HG03457 (cell line): Measurements from ENCODE around the gene SLC5A2.
"Not testable (repeated sequence)": the region's sequence is repeated elsewhere in the genome, so short reads cannot be mapped to it uniquely, and the experiment has no call there.

ENCODE experiments used
- ATAC-seq: cut with Tn5 transposase; IDR thresholded peaks from one replicate; pipeline ENCODE4 v1.9.1; 2021; ENCODE audit warnings: moderate number of reproducible peaks; ENCODE audit not compliant: unreplicated experiment

SLC5A2 gene

DNA sequence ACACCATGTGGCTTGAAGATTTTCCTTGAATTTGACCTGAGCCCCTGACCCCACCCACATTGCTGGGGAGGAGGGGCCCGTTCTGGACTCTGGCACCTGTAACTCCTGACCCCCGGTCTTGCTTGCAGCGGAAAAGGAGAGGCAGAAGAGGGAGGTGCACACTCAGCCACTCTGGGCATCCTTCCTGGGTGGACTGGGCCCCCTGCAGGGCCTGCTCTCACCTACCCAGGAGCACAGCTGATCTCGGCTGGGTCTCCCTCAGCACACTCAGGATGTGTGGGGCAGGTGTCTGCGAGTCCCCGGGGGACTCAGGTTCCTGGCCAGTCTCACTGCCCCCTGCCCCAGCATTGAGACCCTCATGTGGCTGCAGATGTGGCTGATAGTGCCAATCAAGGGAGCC, 40.8 kb downstream of the SLC5A2 start:
- not testable (repeated sequence) for ATAC-seq

DNA sequence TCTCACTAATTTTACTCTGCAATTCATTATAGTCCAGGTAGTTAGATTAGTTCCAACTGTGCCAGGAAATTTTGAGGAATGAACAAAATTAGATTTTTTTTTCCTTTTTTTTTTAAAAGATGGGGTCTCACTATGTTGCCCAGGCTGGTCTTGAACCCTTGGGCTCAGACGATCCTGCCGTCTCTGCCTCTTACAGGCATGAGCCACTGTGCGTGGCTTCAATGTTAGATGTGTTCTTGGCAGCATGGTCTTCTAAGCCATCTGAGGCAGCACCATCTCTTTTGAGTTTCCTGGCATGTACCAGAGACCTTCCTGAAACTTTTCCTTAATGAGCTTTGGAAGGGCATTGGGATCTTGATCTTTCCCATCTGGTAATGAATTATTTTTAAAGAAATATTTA, 42.2 kb downstream of the SLC5A2 start:
- no peak for ATAC-seq

DNA sequence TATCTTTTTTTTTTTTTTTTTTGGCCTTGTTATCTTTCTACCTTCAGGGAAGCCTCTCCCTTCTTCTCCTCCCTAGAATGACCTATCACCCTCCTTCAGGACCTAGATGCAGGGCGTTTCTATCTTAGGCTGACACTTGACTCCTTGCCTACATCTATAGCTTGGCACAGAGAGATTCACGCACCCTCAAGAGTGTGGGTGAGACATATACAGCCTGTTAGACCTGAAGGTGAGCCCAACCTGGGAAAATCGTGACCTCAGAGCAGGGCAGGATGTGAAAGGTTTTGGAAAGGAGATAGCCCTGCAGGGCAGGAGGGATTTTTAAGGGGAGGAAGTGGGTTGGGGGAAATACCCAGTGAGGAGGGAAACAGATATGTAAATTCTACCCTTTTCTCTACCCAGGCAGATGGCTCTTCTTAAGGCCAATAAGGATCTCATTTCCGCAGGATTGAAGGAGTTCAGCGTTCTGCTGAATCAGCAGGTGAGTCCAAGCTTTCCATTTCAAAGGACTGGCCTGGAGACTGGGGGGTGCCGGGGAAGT, 44.9 kb downstream of the SLC5A2 start, which contains the start of gene AHSP:
Gene AHSP, plus strand, starts transcription at position 167 of the 541 bp plus-strand sequence. Its CDS starts 240 bp downstream, at position 407.
- ATAC-seq, result no peak

DNA sequence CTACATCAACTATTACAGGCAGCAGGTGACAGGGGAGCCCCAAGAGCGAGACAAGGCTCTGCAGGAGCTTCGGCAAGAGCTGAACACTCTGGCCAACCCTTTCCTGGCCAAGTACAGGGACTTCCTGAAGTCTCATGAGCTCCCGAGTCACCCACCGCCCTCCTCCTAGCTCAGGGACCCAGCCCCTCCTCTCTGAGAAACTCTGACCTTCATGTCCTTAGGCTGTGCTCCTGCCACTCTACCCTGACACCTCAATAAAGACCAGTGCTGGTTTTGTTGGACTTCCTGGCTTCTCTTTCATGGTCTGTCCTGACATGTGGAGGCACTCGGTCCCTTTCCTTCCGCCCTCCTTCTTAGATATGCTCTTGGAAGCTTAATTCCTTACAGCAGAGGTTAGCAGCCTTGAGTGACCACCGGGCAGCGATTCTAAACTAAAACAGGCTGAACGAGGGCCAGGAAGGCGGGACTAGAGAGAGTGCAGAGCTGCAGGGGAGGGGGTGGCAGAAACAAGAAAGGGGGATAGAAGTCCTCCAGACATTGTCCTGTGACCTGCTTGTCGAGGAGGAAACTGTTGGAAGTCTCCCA, 45.7 kb downstream of the SLC5A2 start:
- no peak for ATAC-seq

DNA sequence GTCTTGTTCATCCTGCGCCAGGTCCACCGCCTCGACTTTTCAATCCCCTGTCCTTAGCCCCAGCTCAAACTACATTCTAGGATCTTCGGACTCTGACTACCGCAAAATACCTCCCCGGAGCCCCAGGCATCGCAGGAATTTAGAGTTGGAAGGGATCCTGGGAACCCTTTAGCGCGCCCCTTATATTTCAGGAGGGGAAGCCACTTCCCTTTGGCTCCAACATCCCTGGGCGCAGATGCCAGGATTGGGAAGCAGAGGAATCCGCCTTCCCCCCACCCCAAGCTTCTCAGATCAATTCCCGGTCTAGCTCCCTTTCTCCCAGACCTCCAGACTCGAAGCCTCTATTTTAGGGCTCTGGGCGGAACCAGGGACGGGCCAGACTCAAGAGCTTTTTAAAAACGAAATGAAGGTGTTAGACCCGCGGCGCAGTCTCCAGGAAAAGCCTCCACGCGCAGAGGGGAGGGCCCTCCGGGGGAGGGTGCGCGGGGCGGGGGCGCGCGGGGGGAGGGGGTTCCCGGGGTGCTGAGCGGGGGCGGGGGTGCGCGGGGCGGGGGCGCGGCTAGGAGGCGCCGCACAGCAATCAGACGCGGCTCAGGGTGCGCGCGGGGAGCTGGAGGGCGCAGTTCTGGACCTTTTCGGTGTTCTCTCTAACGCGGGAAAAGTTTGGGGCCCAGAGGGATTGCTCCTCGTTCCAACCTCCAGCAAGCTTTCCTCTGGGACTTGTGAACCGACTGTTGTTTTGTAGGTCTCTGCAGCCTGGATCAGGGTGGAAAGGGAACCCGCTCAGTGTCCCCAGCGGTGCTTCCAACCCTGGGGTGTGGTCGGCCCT, 46.4 kb downstream of the SLC5A2 start:
- ATAC-seq, result no peak

DNA sequence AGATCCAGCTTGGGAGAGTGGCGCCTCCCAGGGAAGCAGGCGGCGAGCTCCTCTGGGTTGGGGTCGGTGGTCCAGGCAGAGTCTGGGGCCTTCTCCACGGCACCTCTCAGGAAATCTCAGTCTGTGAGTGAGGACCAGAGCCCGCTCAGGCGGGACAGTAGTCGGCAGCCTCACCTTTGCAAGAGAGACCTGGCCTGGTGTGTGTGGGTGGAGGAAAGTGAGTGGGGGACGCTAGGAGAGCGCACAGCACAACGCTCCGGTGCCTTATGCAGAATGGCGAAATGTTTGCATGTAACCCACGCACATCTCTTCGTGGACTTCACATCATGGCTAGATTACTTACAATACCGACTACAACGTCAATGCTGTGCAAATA, 47.0 kb downstream of the SLC5A2 start:
- no peak for ATAC-seq

- ATAC-seq, result no peak
Observed at GRCh38 chr16:31530405-31530804, 47.5 kb downstream of the SLC5A2 start.

- ATAC-seq, result no peak
Observed at GRCh38 chr16:31531096-31531495, 48.2 kb downstream of the SLC5A2 start.

DNA sequence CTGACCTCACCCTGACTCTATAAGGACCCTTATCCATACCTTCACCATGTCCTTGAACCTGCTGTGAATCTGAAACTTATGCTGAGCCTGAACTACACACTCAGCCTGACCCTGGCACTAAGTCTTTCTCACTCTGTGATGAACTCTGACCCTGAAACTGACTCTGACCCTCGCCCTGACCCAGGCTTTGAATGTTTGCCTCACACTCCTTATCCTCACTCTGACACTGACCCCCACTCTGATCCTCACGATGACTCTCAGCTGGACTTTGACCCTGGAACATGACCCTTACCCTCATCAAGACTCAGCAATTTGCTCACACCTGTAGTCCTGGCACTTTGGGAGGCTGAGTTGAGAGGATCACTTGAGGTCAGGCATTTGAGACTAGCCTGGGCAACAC, 49.2 kb downstream of the SLC5A2 start:
- ATAC-seq, result no peak

- no peak for ATAC-seq
Observed at GRCh38 chr16:31532896-31533295, 50.0 kb downstream of the SLC5A2 start.

DNA sequence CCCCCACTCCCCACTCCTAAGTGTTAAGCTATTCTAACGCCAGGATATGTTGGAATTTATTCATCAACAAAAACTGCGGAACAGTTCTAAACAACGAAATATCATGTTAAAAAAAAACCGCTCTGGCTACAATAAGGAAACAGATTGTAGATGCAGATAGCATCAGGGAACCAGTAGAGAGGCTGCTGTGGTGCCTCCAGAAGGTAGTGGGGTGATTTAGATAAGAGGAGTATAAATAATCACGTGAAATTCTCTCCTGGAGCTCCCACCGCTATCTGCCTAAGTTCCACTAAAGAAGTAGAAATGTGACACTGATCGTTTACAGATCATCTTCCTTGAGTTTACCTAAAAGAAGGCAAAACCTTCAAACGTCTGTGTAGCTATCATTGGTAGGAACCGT, 52.8 kb downstream of the SLC5A2 start:
- no peak for ATAC-seq

DNA sequence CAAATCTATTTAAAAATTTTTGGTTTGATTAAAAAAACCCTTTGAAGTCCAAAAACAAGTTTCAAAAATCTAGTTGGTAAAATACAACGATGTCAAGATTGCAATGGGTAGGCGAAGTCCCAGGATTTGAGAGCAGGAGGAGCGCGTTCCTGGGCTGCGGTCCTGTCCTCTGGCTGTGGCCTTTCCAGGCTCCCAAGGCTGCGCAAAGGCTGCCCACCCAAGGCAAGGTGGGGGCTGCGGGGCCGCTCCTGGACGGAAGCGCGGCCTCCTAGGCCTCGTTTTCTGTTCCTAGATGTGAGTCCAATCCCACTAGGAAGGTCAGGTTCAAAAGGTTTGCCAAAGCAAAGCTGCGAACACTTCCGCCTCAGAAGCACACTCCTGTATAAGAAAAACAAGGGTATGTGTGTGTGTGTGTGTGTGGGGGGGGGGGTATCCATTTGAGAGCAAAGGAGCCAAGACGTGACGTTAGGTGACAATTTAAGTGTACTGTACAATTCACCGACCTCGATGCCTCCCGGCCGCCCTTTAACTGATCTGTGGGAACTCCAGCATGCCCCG, 54.0 kb downstream of the SLC5A2 start:
- no peak for ATAC-seq

DNA sequence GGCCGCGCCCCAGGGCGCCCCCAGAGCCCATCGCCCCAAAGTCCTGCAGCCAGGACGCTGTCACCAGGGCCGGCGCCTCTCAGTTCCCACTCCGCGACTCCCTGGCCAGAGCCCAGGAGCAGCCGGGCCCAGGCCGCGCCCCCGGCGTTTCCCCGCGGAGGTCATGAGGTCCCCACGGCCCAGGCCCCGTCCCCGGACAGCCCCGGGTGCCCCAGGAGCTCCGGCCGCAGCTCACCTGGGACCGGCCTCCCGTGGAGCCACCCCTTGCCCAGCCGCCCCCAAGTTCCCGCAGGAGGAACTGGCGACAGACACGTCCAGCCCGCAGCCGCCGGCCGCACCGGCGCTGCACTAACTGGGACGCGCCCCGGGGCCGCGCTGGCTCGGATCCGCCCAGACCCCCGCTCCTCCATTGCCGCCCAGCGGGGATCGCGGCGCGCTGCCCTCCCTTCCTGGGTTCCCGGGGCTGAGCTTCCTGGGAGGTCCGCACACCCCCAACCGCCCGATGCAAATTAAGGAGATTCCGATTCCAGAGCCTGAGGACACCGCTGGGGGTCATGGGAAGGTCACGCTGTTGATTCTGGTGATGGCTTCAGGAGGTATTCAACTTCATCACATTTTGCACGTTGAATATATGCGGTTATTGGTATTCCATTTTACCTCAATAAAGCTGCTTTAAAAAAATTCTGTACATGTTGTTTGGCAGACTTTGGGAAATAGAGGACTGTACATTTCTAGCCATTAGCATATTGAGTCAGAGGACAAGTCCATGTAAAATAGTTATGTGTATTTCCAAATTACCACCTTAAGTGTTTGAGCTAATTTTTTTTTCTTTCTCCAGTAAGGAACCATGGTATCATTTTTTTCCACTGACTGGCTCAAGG, 54.7 kb downstream of the SLC5A2 start:
- ATAC-seq, result no peak

DNA sequence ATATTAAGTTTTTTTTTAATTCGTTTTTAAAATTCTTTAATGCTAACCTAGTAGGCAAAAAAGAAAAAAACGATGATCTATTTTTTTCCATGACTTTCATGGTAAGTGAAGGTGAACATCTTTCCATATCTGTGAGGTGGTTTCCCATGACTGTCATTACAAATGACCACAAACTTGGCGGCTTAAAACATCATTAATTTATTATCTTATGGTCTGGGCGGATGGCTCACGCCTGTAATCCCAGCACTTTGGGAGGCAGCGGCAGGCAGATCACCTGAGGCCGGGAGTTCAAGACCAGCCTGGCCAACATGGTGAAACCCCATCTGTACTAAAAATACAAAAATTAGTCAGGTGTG, 55.3 kb downstream of the SLC5A2 start:
- not testable (repeated sequence) for ATAC-seq

DNA sequence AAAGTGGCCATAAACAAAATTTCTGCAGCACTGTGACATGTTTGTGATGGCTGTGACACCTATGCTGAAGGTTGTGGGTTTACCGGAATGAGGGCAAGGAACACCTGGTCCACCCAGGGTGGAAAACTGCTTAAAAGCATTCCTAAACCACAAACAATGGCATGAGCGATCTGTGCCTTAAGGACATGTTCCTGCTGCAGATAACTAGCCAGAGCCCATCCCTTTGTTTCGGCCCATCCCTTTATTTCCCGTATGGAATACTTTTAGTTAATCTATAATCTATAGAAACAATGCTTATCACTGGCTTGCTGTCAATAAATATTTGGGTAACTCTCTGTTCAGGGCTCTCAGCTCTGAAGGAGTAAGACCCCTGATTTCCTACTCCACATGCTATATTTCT, 56.8 kb downstream of the SLC5A2 start:
- ATAC-seq, result not testable (repeated sequence)
